CD14-positive monocyte (primary cell): ENCODE measurements around the gene PAWR. TPM values are rescaled to one million over a fixed set of nuclear protein-coding genes. Genes with fewer than 3 reads are reported as not detected.

Source experiments
- DNase-seq, 3 donors: peaks; one replicate each; pipeline ENCODE4 v3.0.0-alpha.2; 2011 to 2022
- H2AFZ ChIP-seq: 2 replicates; pipeline ENCODE4 v1.6.0; 2012; ENCODE audit warnings: mild to moderate bottlenecking, low read depth, low read length, inconsistent platforms; ENCODE audit not compliant: insufficient read depth, poor library complexity, severe bottlenecking
- H3K27ac ChIP-seq, 2 donors: 1 replicate in 1 of 2; 2 replicates in 1 of 2; pipeline ENCODE4 v1.5.1; 2012 to 2013; ENCODE audit warnings: low read length in 2 of 2, control low read depth in 1 of 2, inconsistent platforms in 1 of 2, low read depth in 1 of 2, mild to moderate bottlenecking in 1 of 2
- H3K27me3 ChIP-seq, 2 donors: one replicate each; pipeline versions ENCODE4 v1.6.0 to v1.6.1; 2011 to 2013; ENCODE audit warnings: low read length in 2 of 2; ENCODE audit not compliant: control insufficient read depth in 2 of 2, insufficient read depth in 2 of 2
- H3K36me3 ChIP-seq, 2 donors: replicated peaks in 1 of 2; 1 replicate in 1 of 2; 2 replicates in 1 of 2; pipeline versions ENCODE4 v1.5.1 to v1.6.1; 2012 to 2013; ENCODE audit warnings: low read length in 2 of 2, control low read depth in 1 of 2, inconsistent platforms in 1 of 2, mild to moderate bottlenecking in 1 of 2; ENCODE audit not compliant: insufficient read depth in 2 of 2, control insufficient read depth in 1 of 2
- H3K4me1 ChIP-seq, 2 donors: 1 replicate in 1 of 2; 2 replicates in 1 of 2; pipeline versions ENCODE4 v1.5.1 to v1.6.1; 2012 to 2013; ENCODE audit warnings: low read length in 2 of 2, control low read depth in 1 of 2, inconsistent platforms in 1 of 2, mild to moderate bottlenecking in 1 of 2, moderate library complexity in 1 of 2; ENCODE audit not compliant: insufficient read depth in 2 of 2, control insufficient read depth in 1 of 2
- H3K4me2 ChIP-seq: replicated peaks from 2 replicates; pipeline ENCODE3; 2012; ENCODE audit warnings: low read length, moderate library complexity, mild to moderate bottlenecking; ENCODE audit not compliant: poor library complexity, severe bottlenecking; ENCODE audit errors: extremely low read depth
- H3K4me3 ChIP-seq, 3 experiments: fragments of 200-600 bp in 1 of 3; sonication (generic) in 1 of 3; replicated peaks in 1 of 3; 1 replicate in 2 of 3; 2 replicates in 1 of 3; pipeline ENCODE4 v1.5.1; 2011 to 2013; ENCODE audit warnings: low read length in 3 of 3, mild to moderate bottlenecking in 3 of 3, control low read depth in 2 of 3, low read depth in 2 of 3, inconsistent platforms in 1 of 3, moderate library complexity in 1 of 3
- H3K79me2 ChIP-seq: 2 replicates; pipeline ENCODE4 v1.6.0; 2012; ENCODE audit warnings: mild to moderate bottlenecking, control low read depth, inconsistent platforms, low read length, moderate library complexity; ENCODE audit not compliant: insufficient read depth
- H3K9ac ChIP-seq: 2 replicates; pipeline ENCODE4 v1.6.0; 2017; ENCODE audit warnings: low read length, mild to moderate bottlenecking; ENCODE audit not compliant: insufficient read depth, poor library complexity, severe bottlenecking
- H3K9me3 ChIP-seq, 2 donors: replicated peaks in 1 of 2; 1 replicate in 1 of 2; 2 replicates in 1 of 2; pipeline versions ENCODE4 v1.5.1 to v1.6.1; 2012 to 2013; ENCODE audit warnings: low read length in 2 of 2, control low read depth in 1 of 2; ENCODE audit not compliant: control insufficient read depth in 1 of 2, insufficient read depth in 1 of 2
- H4K20me1 ChIP-seq: 2 replicates; pipeline ENCODE4 v1.6.0; 2012; ENCODE audit warnings: mild to moderate bottlenecking, low read length, control low read depth, moderate library complexity; ENCODE audit not compliant: insufficient read depth
- H3K27ac Mint-ChIP-seq, 7 donors: one replicate each; pipeline ENCODE4 v1.8.0; 2020; ENCODE audit warnings: mild to moderate bottlenecking in 7 of 7, mixed read lengths in 7 of 7, moderate library complexity in 6 of 7, inconsistent platforms in 2 of 7
- H3K27me3 Mint-ChIP-seq, 3 donors: one replicate each; pipeline ENCODE4 v1.8.0; 2021 to 2022; ENCODE audit warnings: low read depth in 3 of 3, mild to moderate bottlenecking in 3 of 3, mixed read lengths in 3 of 3, moderate library complexity in 3 of 3, inconsistent platforms in 1 of 3
- H3K36me3 Mint-ChIP-seq, 2 donors: one replicate each; pipeline ENCODE4 v1.8.0; 2020; ENCODE audit warnings: mixed read lengths in 2 of 2, inconsistent platforms in 1 of 2, mild to moderate bottlenecking in 1 of 2
- H3K4me1 Mint-ChIP-seq: one replicate; pipeline ENCODE4 v1.8.0; 2020; ENCODE audit warnings: mild to moderate bottlenecking, mixed read lengths
- H3K4me3 Mint-ChIP-seq, 2 donors: one replicate each; pipeline ENCODE4 v1.8.0; 2020; ENCODE audit warnings: mild to moderate bottlenecking in 2 of 2, mixed read lengths in 2 of 2, moderate library complexity in 1 of 2
- H3K9me3 Mint-ChIP-seq, 7 donors: one replicate each; pipeline ENCODE4 v1.8.0; 2020 to 2022; ENCODE audit warnings: mixed read lengths in 7 of 7, mild to moderate bottlenecking in 6 of 7, moderate library complexity in 6 of 7, inconsistent platforms in 2 of 7
- WGBS: methylation state at CpG from one replicate; pipeline ENCODE4 v1.1.5; 2013; ENCODE audit warnings: missing lambda C conversion rate; ENCODE audit not compliant: insufficient coverage; 5-methylcytosine and 5-hydroxymethylcytosine counted together
- intact Hi-C, 2 donors: fragments of 100-400 bp; cut with micrococcal nuclease; formaldehyde crosslinking; loops; one replicate each; pipeline versions ENCODE4 v1.15.0 to v1.15.1; 2023
- polyA plus RNA-seq, 3 donors: library from polyadenylated mRNA; depleted of rRNA in 1 of 3; unstranded in 2 of 3; stranded (reverse) in 1 of 3; fragments of 300-500 nt in 2 of 3; fragments of >200 nt in 1 of 3; fragmentation: Illumina TruSeq in 2 of 3; gene quantifications; 1 replicate in 2 of 3; 2 replicates in 1 of 3; pipeline ENCODE4 v1.2.3, GENCODE V29; 2012 to 2021
- TF ChIP-seq, protein P1 (sequence below): fragments of 200-600 bp; IDR thresholded peaks from one replicate; pipeline ENCODE4 v1.8.0; 2022; ENCODE audit warnings: antibody characterized with exemption, mild to moderate bottlenecking

The PAWR gene
- polyA plus RNA-seq, 3 donors: 0.03 TPM; not detected in 1

DNA sequence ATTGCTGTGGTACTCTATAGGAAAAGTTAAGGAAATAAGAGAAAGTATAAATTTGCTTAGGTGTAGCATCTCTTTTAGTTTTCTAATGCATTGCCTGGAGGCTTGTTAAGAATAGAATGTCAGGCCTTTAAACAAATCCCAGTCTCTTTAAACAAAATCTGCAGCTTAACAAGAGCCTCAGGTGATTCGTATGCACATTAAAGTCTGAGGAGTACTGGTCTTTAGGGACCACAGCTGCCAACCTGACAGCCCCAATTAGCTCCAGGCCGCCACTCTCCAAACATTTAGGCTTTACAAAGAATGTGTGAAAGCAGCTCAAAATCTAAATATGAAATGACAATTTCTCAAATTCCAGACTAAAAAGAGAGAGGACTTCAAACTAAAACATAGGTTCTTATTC is 35.7 kb downstream of the PAWR start:
- no peak overlapping the region for H3K9ac ChIP-seq
- 100% methylated on average over 1 of the region's 2 CpGs for WGBS
- DNase-seq: no peak
- no peak overlapping the region for H3K4me2 ChIP-seq
- Mint-ChIP-seq H3K27me3 (no peaks in the 10 kb centered on the region), H3K4me3 (no peak overlapping the region), H3K4me1 (no peaks in the 10 kb centered on the region), H3K36me3 (no peaks in the 10 kb centered on the region), H3K9me3 (peaks cover 0 to 21% (median 9%) of the 10 kb centered on the region in 7 donors), H3K27ac (no peak overlapping the region)
- intact Hi-C loops: no loop called here
- TF ChIP-seq, protein P1, sequence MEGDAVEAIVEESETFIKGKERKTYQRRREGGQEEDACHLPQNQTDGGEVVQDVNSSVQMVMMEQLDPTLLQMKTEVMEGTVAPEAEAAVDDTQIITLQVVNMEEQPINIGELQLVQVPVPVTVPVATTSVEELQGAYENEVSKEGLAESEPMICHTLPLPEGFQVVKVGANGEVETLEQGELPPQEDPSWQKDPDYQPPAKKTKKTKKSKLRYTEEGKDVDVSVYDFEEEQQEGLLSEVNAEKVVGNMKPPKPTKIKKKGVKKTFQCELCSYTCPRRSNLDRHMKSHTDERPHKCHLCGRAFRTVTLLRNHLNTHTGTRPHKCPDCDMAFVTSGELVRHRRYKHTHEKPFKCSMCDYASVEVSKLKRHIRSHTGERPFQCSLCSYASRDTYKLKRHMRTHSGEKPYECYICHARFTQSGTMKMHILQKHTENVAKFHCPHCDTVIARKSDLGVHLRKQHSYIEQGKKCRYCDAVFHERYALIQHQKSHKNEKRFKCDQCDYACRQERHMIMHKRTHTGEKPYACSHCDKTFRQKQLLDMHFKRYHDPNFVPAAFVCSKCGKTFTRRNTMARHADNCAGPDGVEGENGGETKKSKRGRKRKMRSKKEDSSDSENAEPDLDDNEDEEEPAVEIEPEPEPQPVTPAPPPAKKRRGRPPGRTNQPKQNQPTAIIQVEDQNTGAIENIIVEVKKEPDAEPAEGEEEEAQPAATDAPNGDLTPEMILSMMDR: no peak
- H2AFZ ChIP-seq: no peak overlapping the region
- H4K20me1 ChIP-seq: no peaks in the 10 kb centered on the region
- no peaks in the 10 kb centered on the region for H3K36me3 ChIP-seq
- H3K4me3 ChIP-seq: no peak overlapping the region
- no peak overlapping the region for H3K27ac ChIP-seq
- H3K4me1 ChIP-seq: no peaks in the 10 kb centered on the region
- no peaks in the 10 kb centered on the region for H3K79me2 ChIP-seq
- H3K27me3 ChIP-seq: no peaks in the 10 kb centered on the region
- H3K9me3 ChIP-seq: no peaks in the 10 kb centered on the region

DNA sequence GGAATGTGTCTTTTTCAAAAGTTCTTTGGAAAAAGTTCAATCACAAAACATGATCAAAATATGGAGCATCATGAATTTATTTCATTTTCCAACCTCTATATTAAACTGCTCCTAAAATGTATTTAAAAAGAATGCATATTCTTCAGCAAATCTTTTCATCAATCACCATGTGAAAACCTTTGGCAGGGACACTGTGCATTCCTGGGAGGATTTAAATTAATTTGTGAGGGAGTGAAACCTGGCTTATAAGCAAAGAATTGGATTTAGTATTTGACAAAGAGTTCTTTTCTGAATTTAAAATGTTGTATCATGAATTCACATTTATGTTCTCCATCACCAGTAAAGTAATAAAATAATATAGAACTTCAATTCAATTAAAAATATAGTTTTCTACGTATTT is 38.2 kb downstream of the PAWR start:
- Histone ChIP-seq H4K20me1 (no peaks in the 10 kb centered on the region), H3K27me3 (no peaks in the 10 kb centered on the region), H2AFZ (no peak overlapping the region), H3K9me3 (no peaks in the 10 kb centered on the region), H3K27ac (no peak overlapping the region), H3K36me3 (no peaks in the 10 kb centered on the region), H3K4me1 (no peaks in the 10 kb centered on the region), H3K9ac (no peak overlapping the region), H3K4me2 (no peak overlapping the region), H3K4me3 (no peak overlapping the region), H3K79me2 (no peaks in the 10 kb centered on the region)
- no peak for DNase-seq
- Mint-ChIP-seq H3K4me3 (no peak overlapping the region), H3K4me1 (no peaks in the 10 kb centered on the region), H3K27me3 (no peaks in the 10 kb centered on the region), H3K36me3 (no peaks in the 10 kb centered on the region), H3K9me3 (peaks cover 0 to 16% (median 9%) of the 10 kb centered on the region in 7 donors), H3K27ac (no peak overlapping the region)
- intact Hi-C loops: no loop called here
- TF ChIP-seq, protein P1: no peak
- no CpG with 5 or more reads among the region's 1 CpG for WGBS
